OCI-LY3 (cell line): ENCODE measurements around the gene AKTIP.

Source experiments
- H2AFZ ChIP-seq: fragments of 200-600, 300-600 bp; shearing (Covaris generic); 2 replicates; pipeline ENCODE4 v1.6.0; 2014; ENCODE audit warnings: antibody characterized with exemption, low read depth, low read length
- H3K27ac ChIP-seq: fragments of 200-600, 300-600 bp; sonication (generic); 2 replicates; pipeline ENCODE4 v1.5.1; 2014; ENCODE audit warnings: mild to moderate bottlenecking, low read length, moderate library complexity, mixed read lengths
- H3K27me3 ChIP-seq: fragments of 200-600, 300-600 bp; sonication (generic); 2 replicates; pipeline ENCODE4 v1.6.1; 2014; ENCODE audit warnings: low read depth, low read length, mixed read lengths
- H3K36me3 ChIP-seq: fragments of 200-600, 300-600 bp; sonication (generic); replicated peaks from 2 replicates; pipeline ENCODE3; 2014; ENCODE audit warnings: low read depth, low read length, mixed read lengths
- H3K4me1 ChIP-seq: fragments of 300-600, 200-600 bp; sonication (generic); 2 replicates; pipeline ENCODE4 v1.6.1; 2014; ENCODE audit warnings: low read length, mixed read lengths
- H3K4me2 ChIP-seq: fragments of 200-600, 300-600 bp; sonication (generic); 2 replicates; pipeline ENCODE4 v1.6.1; 2014; ENCODE audit warnings: low read length, mixed read lengths
- H3K4me3 ChIP-seq: fragments of 300-600, 200-600 bp; sonication (generic); 2 replicates; pipeline ENCODE4 v1.5.1; 2014; ENCODE audit warnings: antibody characterized with exemption, mild to moderate bottlenecking, low read length, moderate library complexity
- H3K79me2 ChIP-seq: fragments of 300-600, 200-600 bp; shearing (Covaris generic); 2 replicates; pipeline ENCODE4 v1.6.1; 2014; ENCODE audit warnings: mild to moderate bottlenecking, low read length, mixed read lengths
- H3K9ac ChIP-seq: fragments of 300-600, 200-600 bp; shearing (Covaris generic); 2 replicates; pipeline ENCODE4 v1.6.0; 2014; ENCODE audit warnings: mild to moderate bottlenecking, low read length, moderate library complexity
- H3K9me3 ChIP-seq: fragments of 200-600, 300-600 bp; shearing (Covaris generic); 2 replicates; pipeline ENCODE4 v1.6.1; 2014; ENCODE audit warnings: low read length, mixed read lengths; ENCODE audit not compliant: insufficient read depth
- H4K20me1 ChIP-seq: fragments of 200-600, 300-600 bp; sonication (generic); 2 replicates; pipeline ENCODE4 v1.6.1; 2016; ENCODE audit warnings: low read length, mixed read lengths; ENCODE audit not compliant: insufficient read depth
- EZH2phosphoT487 ChIP-seq: fragments of 200-600 bp; shearing (Covaris generic); IDR thresholded peaks from 2 replicates; pipeline ENCODE4 v1.6.1; 2018; ENCODE audit warnings: antibody characterized with exemption, mixed run types, low read depth
- TF ChIP-seq, protein P1 (sequence below): fragments of 200-600, 300-600 bp; sonication (generic); IDR thresholded peaks from 2 replicates; pipeline ENCODE4 v1.5.1; 2014; ENCODE audit warnings: antibody characterized with exemption, low read length, low read depth

The AKTIP gene

DNA sequence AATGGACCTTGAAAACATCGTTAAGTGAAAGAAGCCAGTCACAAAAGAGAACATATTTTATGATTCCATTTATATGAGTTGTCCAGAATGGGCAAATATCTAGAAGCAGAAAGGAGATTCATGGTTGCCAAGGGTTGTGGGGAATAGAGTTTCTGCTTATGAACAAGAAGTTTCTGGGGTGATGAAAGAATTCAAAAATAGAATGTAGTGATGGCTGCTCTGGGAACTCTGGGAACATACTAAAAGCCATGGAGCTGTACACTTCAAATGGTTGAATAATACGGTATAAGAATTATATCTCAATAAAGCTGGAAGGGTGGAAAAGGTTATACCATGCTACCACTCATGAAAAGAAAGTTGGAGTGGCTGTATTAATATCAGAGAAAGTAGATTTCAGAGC, 18.5 kb downstream of the AKTIP start:
- peaks cover 83% of the 10 kb centered on the region for H3K36me3 ChIP-seq

DNA sequence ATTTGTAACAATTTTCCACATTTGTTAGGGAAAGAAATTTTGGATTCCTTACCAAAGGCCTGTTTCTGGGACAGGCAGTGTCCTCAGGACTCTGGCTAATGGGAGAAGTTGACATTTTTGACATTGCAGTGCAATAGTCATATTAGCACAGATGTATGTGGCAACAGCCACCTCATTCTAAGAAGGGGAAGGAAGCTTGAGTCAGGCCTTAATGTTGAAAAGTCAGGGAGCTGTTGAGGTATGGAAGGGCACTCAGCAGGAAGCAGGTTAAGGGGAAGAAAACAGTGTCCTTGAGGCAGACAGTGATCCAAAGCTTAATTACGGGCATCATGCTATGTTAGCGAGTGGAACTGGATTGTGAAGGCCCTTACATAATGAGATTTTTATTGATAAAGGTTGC, 20.9 kb downstream of the AKTIP start:
- Histone ChIP-seq H3K79me2 (no peaks in the 10 kb centered on the region), H3K27me3 (no peaks in the 10 kb centered on the region), H2AFZ (no peak overlapping the region), H3K36me3 (peaks cover 83% of the 10 kb centered on the region), H3K9me3 (no peaks in the 10 kb centered on the region; the same call in 1 of the 2 replicates), H3K4me1 (no peaks in the 10 kb centered on the region), H3K4me3 (no peak overlapping the region), H4K20me1 (no peaks in the 10 kb centered on the region), H3K9ac (no peak overlapping the region), H3K4me2 (no peak overlapping the region), H3K27ac (no peak overlapping the region)
- TF ChIP-seq, protein P1, sequence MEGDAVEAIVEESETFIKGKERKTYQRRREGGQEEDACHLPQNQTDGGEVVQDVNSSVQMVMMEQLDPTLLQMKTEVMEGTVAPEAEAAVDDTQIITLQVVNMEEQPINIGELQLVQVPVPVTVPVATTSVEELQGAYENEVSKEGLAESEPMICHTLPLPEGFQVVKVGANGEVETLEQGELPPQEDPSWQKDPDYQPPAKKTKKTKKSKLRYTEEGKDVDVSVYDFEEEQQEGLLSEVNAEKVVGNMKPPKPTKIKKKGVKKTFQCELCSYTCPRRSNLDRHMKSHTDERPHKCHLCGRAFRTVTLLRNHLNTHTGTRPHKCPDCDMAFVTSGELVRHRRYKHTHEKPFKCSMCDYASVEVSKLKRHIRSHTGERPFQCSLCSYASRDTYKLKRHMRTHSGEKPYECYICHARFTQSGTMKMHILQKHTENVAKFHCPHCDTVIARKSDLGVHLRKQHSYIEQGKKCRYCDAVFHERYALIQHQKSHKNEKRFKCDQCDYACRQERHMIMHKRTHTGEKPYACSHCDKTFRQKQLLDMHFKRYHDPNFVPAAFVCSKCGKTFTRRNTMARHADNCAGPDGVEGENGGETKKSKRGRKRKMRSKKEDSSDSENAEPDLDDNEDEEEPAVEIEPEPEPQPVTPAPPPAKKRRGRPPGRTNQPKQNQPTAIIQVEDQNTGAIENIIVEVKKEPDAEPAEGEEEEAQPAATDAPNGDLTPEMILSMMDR: no peak
- TF ChIP-seq EZH2phosphoT487: no peak

More for the DNA sequence above, 18.5 kb downstream of the AKTIP start:
- Histone ChIP-seq H3K9ac (no peak overlapping the region), H3K27ac (no peak overlapping the region), H4K20me1 (no peaks in the 10 kb centered on the region), H3K4me3 (no peak overlapping the region), H3K79me2 (no peaks in the 10 kb centered on the region), H2AFZ (no peak overlapping the region), H3K9me3 (no peaks in the 10 kb centered on the region; the same call in 1 of the 2 replicates), H3K4me2 (no peak overlapping the region), H3K4me1 (no peaks in the 10 kb centered on the region), H3K27me3 (no peaks in the 10 kb centered on the region)
- no peak for TF ChIP-seq EZH2phosphoT487
- TF ChIP-seq, protein P1: no peak

DNA sequence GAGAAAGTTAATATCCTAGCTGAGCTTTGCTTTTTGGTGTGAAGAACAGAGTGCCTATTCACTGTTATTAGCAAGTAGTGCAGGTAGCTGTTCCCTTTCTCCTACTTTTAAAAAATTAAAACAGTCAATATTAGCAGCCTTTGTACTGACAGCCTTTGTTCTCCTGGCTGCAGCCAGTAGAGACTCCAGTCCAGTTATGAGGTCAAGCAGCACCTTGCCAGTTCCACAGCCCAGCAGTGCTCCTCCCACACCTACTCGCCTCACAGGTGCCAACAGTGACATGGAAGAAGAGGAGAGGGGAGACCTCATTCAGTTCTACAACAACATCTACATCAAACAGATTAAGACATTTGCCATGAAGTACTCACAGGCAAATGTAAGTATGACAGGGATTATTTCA, 22.6 kb downstream of the AKTIP start:
- no peak overlapping the region for H3K9ac ChIP-seq
- H4K20me1 ChIP-seq: no peaks in the 10 kb centered on the region
- no peaks in the 10 kb centered on the region for H3K79me2 ChIP-seq
- H3K36me3 ChIP-seq: peaks cover 71% of the 10 kb centered on the region
- H2AFZ ChIP-seq: no peak overlapping the region
- H3K9me3 ChIP-seq: no peaks in the 10 kb centered on the region
- no peak overlapping the region for H3K4me3 ChIP-seq
- no peak overlapping the region for H3K4me2 ChIP-seq
- H3K27ac ChIP-seq: no peak overlapping the region
- no peaks in the 10 kb centered on the region for H3K4me1 ChIP-seq
- TF ChIP-seq, protein P1: no peak
- no peaks in the 10 kb centered on the region for H3K27me3 ChIP-seq

DNA sequence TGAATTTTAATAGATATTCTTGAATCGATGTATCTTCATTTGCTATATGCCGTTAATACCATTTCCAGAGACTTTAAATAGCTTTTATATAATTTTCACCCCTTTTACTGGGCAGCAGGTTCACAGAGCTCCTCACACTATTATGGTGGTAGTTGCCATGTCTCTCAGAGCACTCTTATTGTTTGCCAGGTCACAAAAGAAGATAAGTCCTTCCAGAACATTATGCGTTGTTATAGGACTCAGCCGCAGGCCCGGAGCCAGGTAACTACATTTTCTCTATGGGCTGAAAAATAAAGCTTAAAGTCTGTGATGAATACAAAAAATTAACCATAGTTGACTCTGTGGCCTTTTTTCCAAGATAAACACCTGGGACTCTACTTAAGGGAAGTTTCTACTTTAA, 24.0 kb downstream of the AKTIP start:
- H3K36me3 ChIP-seq: peaks cover 62% of the 10 kb centered on the region
- H3K9ac ChIP-seq: no peak overlapping the region

More for the DNA sequence above, 24.0 kb downstream of the AKTIP start:
- Histone ChIP-seq H3K27me3 (no peaks in the 10 kb centered on the region), H3K4me2 (no peak overlapping the region), H3K27ac (no peak overlapping the region), H4K20me1 (no peaks in the 10 kb centered on the region), H3K4me3 (no peak overlapping the region), H3K9me3 (no peaks in the 10 kb centered on the region), H2AFZ (no peak overlapping the region), H3K79me2 (no peaks in the 10 kb centered on the region), H3K4me1 (no peaks in the 10 kb centered on the region)
- TF ChIP-seq, protein P1: no peak
- TF ChIP-seq EZH2phosphoT487: no peak
